B cell (primary cell): ENCODE measurements around the gene DHX34. TPM values are rescaled to one million over a fixed set of nuclear protein-coding genes. Genes with fewer than 3 reads are reported as not detected.
"Not testable (repeated sequence)": the region's sequence is repeated elsewhere in the genome, so short reads cannot be mapped to it uniquely, and the experiment has no call there.

ENCODE experiments used
- ATAC-seq: fragments of 200-7000 bp; cut with Tn5 transposase; one replicate; pipeline ENCODE4 v1.10.0; 2021; ENCODE audit warnings: low read depth, mild to moderate bottlenecking, moderate number of reproducible peaks, moderate library complexity
- CTCF ChIA-PET: fragments of 350-600 bp; sonication (Branson Sonifier 250); formaldehyde crosslinking; loops from one replicate; lab custom pipeline; 2021; ENCODE audit warnings: antibody characterized with exemption, inconsistent platforms; lab: Charles Lee
- POLR2A ChIA-PET: fragments of 350-600 bp; sonication (Branson Sonifier 250); formaldehyde crosslinking; loops from one replicate; lab custom pipeline; 2021; ENCODE audit warnings: antibody characterized with exemption; lab: Charles Lee
- DNase-seq: peaks from one replicate; pipeline ENCODE4 v3.0.0; 2013
- H2AFZ ChIP-seq: 2 replicates; pipeline ENCODE4 v1.6.1; 2012; ENCODE audit warnings: mild to moderate bottlenecking, low read depth, low read length; ENCODE audit not compliant: insufficient read depth, poor library complexity, severe bottlenecking
- H3K27ac ChIP-seq, 2 donors: 1 replicate in 1 of 2; 2 replicates in 1 of 2; pipeline ENCODE4 v1.5.1; 2012 to 2013; ENCODE audit warnings: low read length in 2 of 2, mild to moderate bottlenecking in 2 of 2, moderate library complexity in 1 of 2
- H3K27me3 ChIP-seq, 4 experiments: fragments of 200-600 bp in 1 of 4; sonication (generic) in 1 of 4; replicated peaks in 1 of 4; 1 replicate in 2 of 4; 2 replicates in 2 of 4; pipeline versions ENCODE4 v1.6.1 to v1.7.0; 2013 to 2016; ENCODE audit warnings: low read length in 3 of 4, mild to moderate bottlenecking in 2 of 4, mixed read lengths in 1 of 4, moderate library complexity in 1 of 4; ENCODE audit not compliant: insufficient read depth in 4 of 4, control insufficient read depth in 3 of 4; ENCODE audit errors: control extremely low read depth in 1 of 4
- H3K36me3 ChIP-seq, 2 experiments: replicated peaks in 1 of 2; 1 replicate in 1 of 2; 2 replicates in 1 of 2; pipeline versions ENCODE4 v1.6.1 to v1.7.1; 2013; ENCODE audit warnings: low read length in 1 of 2; ENCODE audit not compliant: insufficient read depth in 2 of 2, control insufficient read depth in 1 of 2; ENCODE audit errors: control extremely low read depth in 1 of 2, extremely low read depth in 1 of 2
- H3K4me1 ChIP-seq, 2 donors: fragments of 200-600 bp in 1 of 2; sonication (generic) in 1 of 2; 1 replicate in 1 of 2; 2 replicates in 1 of 2; pipeline versions ENCODE4 v1.5.1 to v1.6.1; 2013 to 2017; ENCODE audit warnings: low read length in 2 of 2; ENCODE audit not compliant: control insufficient read depth in 2 of 2, insufficient read depth in 2 of 2
- H3K4me2 ChIP-seq: replicated peaks from 2 replicates; pipeline ENCODE3; 2012; ENCODE audit warnings: mild to moderate bottlenecking, low read depth, low read length; ENCODE audit not compliant: poor library complexity, severe bottlenecking
- H3K4me3 ChIP-seq, 5 experiments: fragments of 200-600 bp in 1 of 5; sonication (generic) in 1 of 5; 1 replicate in 3 of 5; 2 replicates in 2 of 5; pipeline versions ENCODE4 v1.5.1 to v1.7.0; 2011 to 2016; ENCODE audit warnings: low read length in 4 of 5, mild to moderate bottlenecking in 4 of 5, low read depth in 2 of 5, control low read depth in 1 of 5, moderate library complexity in 1 of 5; ENCODE audit not compliant: insufficient read depth in 1 of 5; ENCODE audit errors: control extremely low read depth in 1 of 5, extremely low read depth in 1 of 5
- H3K79me2 ChIP-seq: fragments of 200-600 bp; sonication (generic); one replicate; pipeline ENCODE4 v1.6.0; 2016; ENCODE audit warnings: low read length; ENCODE audit not compliant: control insufficient read depth, insufficient read depth
- H3K9ac ChIP-seq: fragments of 200-600 bp; sonication (generic); 2 replicates; pipeline ENCODE4 v1.6.1; 2017; ENCODE audit warnings: mild to moderate bottlenecking, low read length, moderate library complexity
- H3K9me3 ChIP-seq, 3 donors: one replicate each; pipeline versions ENCODE4 v1.6.1 to v1.7.1; 2013; ENCODE audit warnings: low read length in 2 of 3; ENCODE audit not compliant: control insufficient read depth in 2 of 3, insufficient read depth in 1 of 3; ENCODE audit errors: control extremely low read depth in 1 of 3
- H4K20me1 ChIP-seq: 2 replicates; pipeline ENCODE4 v1.6.0; 2012; ENCODE audit warnings: mild to moderate bottlenecking, low read length; ENCODE audit not compliant: insufficient read depth, control insufficient read depth, poor library complexity, severe bottlenecking
- H3K27ac Mint-ChIP-seq: one replicate; pipeline ENCODE4 v1.8.0; 2021; ENCODE audit warnings: mixed read lengths
- H3K27me3 Mint-ChIP-seq: one replicate; pipeline ENCODE4 v1.8.0; 2021; ENCODE audit warnings: mixed read lengths
- H3K4me1 Mint-ChIP-seq: one replicate; pipeline ENCODE4 v1.8.0; 2021; ENCODE audit warnings: mixed read lengths
- H3K4me3 Mint-ChIP-seq: one replicate; pipeline ENCODE4 v1.8.0; 2021; ENCODE audit warnings: mixed read lengths
- H3K9me3 Mint-ChIP-seq: one replicate; pipeline ENCODE4 v1.8.0; 2022; ENCODE audit warnings: mixed read lengths; ENCODE audit not compliant: insufficient read depth
- EZH2 ChIP-seq: IDR thresholded peaks from 2 replicates; pipeline ENCODE4 v1.6.1; 2012; ENCODE audit warnings: borderline replicate concordance, low read depth, mild to moderate bottlenecking, moderate library complexity, low read length; ENCODE audit not compliant: insufficient read depth, poor library complexity, severe bottlenecking
- WGBS: methylation state at CpG from one replicate; pipeline ENCODE4 v1.1.5; 2013; ENCODE audit warnings: missing lambda C conversion rate; ENCODE audit not compliant: insufficient coverage; 5-methylcytosine and 5-hydroxymethylcytosine counted together
- intact Hi-C: fragments of 100-400 bp; cut with micrococcal nuclease; formaldehyde crosslinking; loops from one replicate; pipeline ENCODE4 v1.10.0; 2022
- polyA plus RNA-seq: library from polyadenylated mRNA; depleted of rRNA; stranded (reverse); fragments of >200 nt; gene quantifications from 2 replicates; pipeline ENCODE4 v1.2.3, GENCODE V29; 2012
- total RNA-seq, 2 donors: library from RNA; stranded (reverse); fragments of 120-200 nt in 1 of 2; gene quantifications; 1 replicate in 1 of 2; 2 replicates in 1 of 2; pipeline versions ENCODE4 v1.2.3 to v1.2.4, GENCODE V29; 2013 to 2022
- TF ChIP-seq, protein P1 (sequence below): fragments of 200-600 bp; IDR thresholded peaks from one replicate; pipeline ENCODE4 v1.8.0; 2022; ENCODE audit warnings: antibody characterized with exemption, mild to moderate bottlenecking

Gene DHX34
- total and polyA plus RNA-seq, 2 donors (not counting 1 experiment from before 2014, with no cell fraction given), result 25.1 to 31.3 TPM

DNA sequence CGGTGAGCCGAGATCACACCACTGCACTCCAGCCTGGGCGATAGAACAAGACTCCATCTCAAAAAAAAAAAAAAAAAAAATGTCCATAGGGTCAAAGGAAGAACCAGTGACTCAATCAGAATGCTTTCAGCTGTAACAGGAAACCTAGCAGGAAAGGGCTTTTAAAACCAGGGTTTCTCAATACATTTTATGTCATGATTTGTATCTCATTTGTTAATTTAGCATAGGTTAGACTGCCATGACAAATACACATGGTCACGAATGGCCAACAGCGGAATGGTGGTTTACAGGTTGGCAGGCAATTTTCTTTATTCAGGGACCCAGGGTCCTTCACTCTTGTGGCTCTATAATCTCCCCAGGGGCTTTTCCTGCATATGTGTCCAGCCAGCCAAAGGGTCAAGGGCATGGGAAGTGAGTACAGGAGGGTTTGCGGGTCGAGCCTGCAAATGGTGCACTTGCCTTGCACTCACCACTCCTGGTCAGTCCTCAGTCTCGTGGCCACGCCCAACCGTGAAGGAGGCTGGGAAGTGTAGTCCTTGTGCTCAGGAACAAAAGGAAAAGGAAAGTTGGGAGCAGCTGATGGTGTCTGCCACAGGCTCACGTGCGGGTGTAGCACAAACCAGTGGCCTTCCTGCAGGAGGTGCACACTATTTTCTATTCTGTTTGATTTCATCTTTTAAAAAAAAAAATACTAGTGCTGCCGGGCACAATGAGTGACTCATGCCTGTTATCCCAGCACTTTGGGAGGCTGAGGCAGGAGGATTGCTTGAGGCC lies 14.8 kb downstream of the DHX34 start:
- no peak for DNase-seq
- Mint-ChIP-seq H3K27me3 (no peaks in the 10 kb centered on the region), H3K4me3 (no peak overlapping the region), H3K27ac (no peak overlapping the region), H3K9me3 (no peaks in the 10 kb centered on the region), H3K4me1 (no peaks in the 10 kb centered on the region)
- CTCF ChIA-PET, result no interaction called here
- H3K79me2 ChIP-seq, result peaks cover 5% of the 10 kb centered on the region
- no peak overlapping the region for H2AFZ ChIP-seq
- no peak for TF ChIP-seq EZH2
- TF ChIP-seq, protein P1, sequence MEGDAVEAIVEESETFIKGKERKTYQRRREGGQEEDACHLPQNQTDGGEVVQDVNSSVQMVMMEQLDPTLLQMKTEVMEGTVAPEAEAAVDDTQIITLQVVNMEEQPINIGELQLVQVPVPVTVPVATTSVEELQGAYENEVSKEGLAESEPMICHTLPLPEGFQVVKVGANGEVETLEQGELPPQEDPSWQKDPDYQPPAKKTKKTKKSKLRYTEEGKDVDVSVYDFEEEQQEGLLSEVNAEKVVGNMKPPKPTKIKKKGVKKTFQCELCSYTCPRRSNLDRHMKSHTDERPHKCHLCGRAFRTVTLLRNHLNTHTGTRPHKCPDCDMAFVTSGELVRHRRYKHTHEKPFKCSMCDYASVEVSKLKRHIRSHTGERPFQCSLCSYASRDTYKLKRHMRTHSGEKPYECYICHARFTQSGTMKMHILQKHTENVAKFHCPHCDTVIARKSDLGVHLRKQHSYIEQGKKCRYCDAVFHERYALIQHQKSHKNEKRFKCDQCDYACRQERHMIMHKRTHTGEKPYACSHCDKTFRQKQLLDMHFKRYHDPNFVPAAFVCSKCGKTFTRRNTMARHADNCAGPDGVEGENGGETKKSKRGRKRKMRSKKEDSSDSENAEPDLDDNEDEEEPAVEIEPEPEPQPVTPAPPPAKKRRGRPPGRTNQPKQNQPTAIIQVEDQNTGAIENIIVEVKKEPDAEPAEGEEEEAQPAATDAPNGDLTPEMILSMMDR, result no peak
- H3K4me2 ChIP-seq, result no peak overlapping the region
- H3K4me1 ChIP-seq, result no peaks in the 10 kb centered on the region
- intact Hi-C loops, result no loop called here
- H3K36me3 ChIP-seq, result peaks cover 10 to 55% of the 10 kb centered on the region in 2 experiments
- no peaks in the 10 kb centered on the region for H3K27me3 ChIP-seq
- no peaks in the 10 kb centered on the region for H3K9me3 ChIP-seq
- POLR2A ChIA-PET, result no interaction called here
- H3K9ac ChIP-seq, result no peak overlapping the region
- H3K27ac ChIP-seq, result no peak overlapping the region
- H3K4me3 ChIP-seq, result no peak overlapping the region
- peaks cover 12% of the 10 kb centered on the region for H4K20me1 ChIP-seq
- no peak for ATAC-seq
- WGBS, result 99% methylated on average over 8 of the region's 13 CpGs

DNA sequence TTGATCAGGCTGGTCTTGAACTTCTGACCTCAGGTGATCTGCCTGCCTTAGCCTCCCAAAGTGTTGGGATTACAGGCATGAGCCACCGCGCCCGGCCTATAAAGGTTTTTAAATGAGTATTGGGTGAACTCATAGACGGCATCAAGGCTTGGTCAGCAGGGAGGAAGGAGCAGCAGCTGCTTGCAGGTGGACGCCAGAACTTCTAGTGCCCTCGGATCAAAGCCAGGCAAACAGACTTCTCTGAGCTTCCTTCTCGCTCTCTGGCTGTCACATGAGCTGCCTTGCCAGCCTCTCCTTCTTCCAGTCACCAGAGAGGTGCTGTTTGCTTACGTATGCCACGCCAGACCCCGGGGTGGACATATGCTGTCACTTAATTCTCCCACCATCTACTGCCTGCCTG lies 16.3 kb downstream of the DHX34 start:
- H3K27ac ChIP-seq, H3K9me3 ChIP-seq, CTCF ChIA-PET, H3K4me3 Mint-ChIP-seq, H3K4me1 Mint-ChIP-seq, H3K27me3 ChIP-seq, H2AFZ ChIP-seq, H3K9me3 Mint-ChIP-seq, H4K20me1 ChIP-seq, H3K27ac Mint-ChIP-seq, H3K4me2 ChIP-seq, H3K79me2 ChIP-seq, H3K4me3 ChIP-seq, intact Hi-C loops, H3K4me1 ChIP-seq, H3K9ac ChIP-seq, ATAC-seq, H3K27me3 Mint-ChIP-seq, DNase-seq: not testable (repeated sequence)
- 100% methylated on average over 4 of the region's 10 CpGs for WGBS
- H3K36me3 ChIP-seq, result peaks cover 9 to 56% of the 10 kb centered on the region in 2 experiments
- POLR2A ChIA-PET, result interaction anchor here (1.0 kb wide), 1 partner anchor 16 kb away, joined by 3 read pairs; the partner anchor contains the start of gene DHX34
